IMR-90 (cell line): ENCODE results near the gene DNM2. TPM values are rescaled to one million over a fixed set of nuclear protein-coding genes. Genes with fewer than 3 reads are reported as not detected.

Experiments used
- ATAC-seq: fragments of 200-7000 bp; cut with Tn5 transposase; 2 replicates; pipeline ENCODE4 v1.9.1; 2020; ENCODE audit warnings: low read depth, mild to moderate bottlenecking, moderate library complexity
- BruUV-seq: library from RNA; stranded (reverse); fragments of 400-500 nt; replicated peaks from 2 replicates; lab custom pipeline; 2021; lab: Mats Ljungman, UMichigan
- CTCF ChIA-PET: fragments of 300-600 bp; formaldehyde crosslinking; extraction: SDS; loops from one replicate; lab custom pipeline; 2021; ENCODE audit warnings: antibody characterized with exemption; lab: Yijun Ruan, JAX
- POLR2A ChIA-PET: fragments of 300-600 bp; sonication (Branson Sonifier 250); formaldehyde crosslinking; loops from one replicate; lab custom pipeline; 2022; ENCODE audit warnings: antibody characterized with exemption; ENCODE audit not compliant: unreplicated experiment; lab: Charles Lee
- DNase-seq: peaks from one replicate; pipeline ENCODE4 v3.0.0; 2013
- H2AFZ ChIP-seq: replicated peaks from 2 replicates; pipeline ENCODE3; 2013; ENCODE audit warnings: low read length, mild to moderate bottlenecking; ENCODE audit not compliant: poor library complexity
- H2AK5ac ChIP-seq: 2 replicates; pipeline ENCODE4 v1.6.1; 2013; ENCODE audit warnings: low read depth, low read length, inconsistent platforms
- H2AK9ac ChIP-seq: replicated peaks from 2 replicates; pipeline ENCODE3; 2013; ENCODE audit warnings: mild to moderate bottlenecking, low read depth, low read length, moderate library complexity; ENCODE audit not compliant: poor library complexity
- H2BK120ac ChIP-seq: 2 replicates; pipeline ENCODE4 v1.6.1; 2013; ENCODE audit warnings: low read depth, low read length, inconsistent platforms
- H2BK15ac ChIP-seq: 3 replicates; pipeline ENCODE4 v1.6.1; 2013; ENCODE audit warnings: low read depth, low read length, inconsistent platforms
- H2BK20ac ChIP-seq: 2 replicates; pipeline ENCODE4 v1.6.1; 2013; ENCODE audit warnings: low read depth, mild to moderate bottlenecking, inconsistent platforms, low read length, moderate library complexity
- H2BK5ac ChIP-seq: 2 replicates; pipeline ENCODE4 v1.6.1; 2013; ENCODE audit warnings: mild to moderate bottlenecking, low read depth, low read length, inconsistent platforms; ENCODE audit not compliant: poor library complexity, severe bottlenecking
- H3K14ac ChIP-seq: replicated peaks from 2 replicates; pipeline ENCODE4 v1.6.1; 2013; ENCODE audit warnings: low read depth, low read length, inconsistent platforms
- H3K18ac ChIP-seq: 2 replicates; pipeline ENCODE4 v1.6.1; 2013; ENCODE audit warnings: low read depth, low read length, control low read depth
- H3K23ac ChIP-seq: 2 replicates; pipeline ENCODE4 v1.6.1; 2013; ENCODE audit warnings: low read depth, low read length, inconsistent platforms
- H3K27ac ChIP-seq: 2 replicates; pipeline ENCODE4 v1.5.1; 2013; ENCODE audit warnings: mild to moderate bottlenecking, control low read depth, low read length; ENCODE audit not compliant: insufficient read depth
- H3K27me3 ChIP-seq: 2 replicates; pipeline ENCODE4 v1.6.1; 2013; ENCODE audit warnings: low read length; ENCODE audit not compliant: control insufficient read depth, insufficient read depth
- H3K36me3 ChIP-seq: 2 replicates; pipeline ENCODE4 v1.6.1; 2013; ENCODE audit warnings: low read length, mixed read lengths; ENCODE audit not compliant: control insufficient read depth, insufficient read depth
- H3K4ac ChIP-seq: 2 replicates; pipeline ENCODE4 v1.6.1; 2013; ENCODE audit warnings: low read depth, low read length, inconsistent platforms
- H3K4me1 ChIP-seq: 2 replicates; pipeline ENCODE4 v1.6.1; 2013; ENCODE audit warnings: low read length, mixed read lengths; ENCODE audit not compliant: control insufficient read depth, insufficient read depth
- H3K4me2 ChIP-seq: 2 replicates; pipeline ENCODE4 v1.6.1; 2013; ENCODE audit warnings: low read depth, mild to moderate bottlenecking, control low read depth, low read length, moderate library complexity
- H3K4me3 ChIP-seq: 2 replicates; pipeline ENCODE4 v1.5.1; 2013; ENCODE audit warnings: low read depth, mild to moderate bottlenecking, control low read depth, low read length, moderate library complexity; ENCODE audit not compliant: insufficient read depth
- H3K56ac ChIP-seq: 2 replicates; pipeline ENCODE4 v1.6.1; 2013; ENCODE audit warnings: low read length, inconsistent platforms; ENCODE audit not compliant: insufficient read depth; ENCODE audit errors: extremely low read depth
- H3K79me1 ChIP-seq, 2 experiments: 2 replicates each; pipeline ENCODE4 v1.6.1; 2013; ENCODE audit warnings: low read length in 2 of 2, inconsistent platforms in 1 of 2, low read depth in 1 of 2
- H3K9ac ChIP-seq: 2 replicates; pipeline ENCODE4 v1.6.1; 2013; ENCODE audit warnings: low read depth, low read length, control low read depth
- H3K9me1 ChIP-seq: 2 replicates; pipeline ENCODE4 v1.6.1; 2013; ENCODE audit warnings: low read length, inconsistent platforms; ENCODE audit not compliant: insufficient read depth
- H3K9me3 ChIP-seq: 2 replicates; pipeline ENCODE4 v1.6.1; 2013; ENCODE audit warnings: low read length; ENCODE audit not compliant: control insufficient read depth, insufficient read depth
- H4K20me1 ChIP-seq: 2 replicates; pipeline ENCODE4 v1.6.1; 2013; ENCODE audit warnings: low read length, inconsistent platforms; ENCODE audit not compliant: insufficient read depth
- H4K5ac ChIP-seq: 2 replicates; pipeline ENCODE4 v1.6.1; 2013; ENCODE audit warnings: mild to moderate bottlenecking, low read depth, low read length, control low read depth
- H4K8ac ChIP-seq, 2 experiments: 2 replicates each; pipeline ENCODE4 v1.6.1; 2013; ENCODE audit warnings: low read depth in 2 of 2, low read length in 2 of 2, control low read depth in 1 of 2, inconsistent platforms in 1 of 2
- H4K91ac ChIP-seq: 2 replicates; pipeline ENCODE4 v1.6.1; 2013; ENCODE audit warnings: low read depth, low read length, inconsistent platforms; ENCODE audit not compliant: insufficient read depth
- BHLHE40 ChIP-seq: fragments of 150-350 bp; IDR thresholded peaks from 2 replicates; pipeline ENCODE4 v1.6.1; 2016; ENCODE audit warnings: mild to moderate bottlenecking, low read depth, low read length
- CEBPB ChIP-seq: IDR thresholded peaks from 2 replicates; pipeline ENCODE4 v1.6.1; 2012; ENCODE audit warnings: low read depth, low read length, improper control_type of control experiment
- CHD1 ChIP-seq: IDR thresholded peaks from 2 replicates; pipeline ENCODE4 v1.6.1; 2012; ENCODE audit warnings: low read depth, low read length, improper control_type of control experiment
- FOS ChIP-seq: fragments of 150-350 bp; IDR thresholded peaks from 2 replicates; pipeline ENCODE4 v1.6.1; 2016; ENCODE audit warnings: low read depth, low read length
- MAFK ChIP-seq: IDR thresholded peaks from 2 replicates; pipeline ENCODE4 v1.6.1; 2012; ENCODE audit warnings: low read depth, low read length, improper control_type of control experiment
- MAZ ChIP-seq: IDR thresholded peaks from 2 replicates; pipeline ENCODE4 v1.6.1; 2012; ENCODE audit warnings: low read depth, mild to moderate bottlenecking, low read length, improper control_type of control experiment, moderate library complexity, borderline replicate concordance
- MXI1 ChIP-seq: IDR thresholded peaks from 2 replicates; pipeline ENCODE4 v1.6.1; 2012; ENCODE audit warnings: low read depth, mild to moderate bottlenecking, low read length, moderate library complexity, borderline replicate concordance
- NFE2L2 ChIP-seq: fragments of 150-350 bp; IDR thresholded peaks from 2 replicates; pipeline ENCODE4 v1.6.1; 2016; ENCODE audit warnings: low read depth, mild to moderate bottlenecking, low read length
- POLR2A ChIP-seq: IDR thresholded peaks from 2 replicates; pipeline ENCODE4 v1.6.1; 2012; ENCODE audit warnings: mild to moderate bottlenecking, low read depth, low read length
- RAD21 ChIP-seq: IDR thresholded peaks from 2 replicates; pipeline ENCODE4 v1.6.1; 2012; ENCODE audit warnings: low read length, improper control_type of control experiment
- RCOR1 ChIP-seq: IDR thresholded peaks from 2 replicates; pipeline ENCODE4 v1.6.1; 2012; ENCODE audit warnings: mild to moderate bottlenecking, low read length, improper control_type of control experiment; ENCODE audit not compliant: insufficient replicate concordance
- RFX5 ChIP-seq: IDR thresholded peaks from 2 replicates; pipeline ENCODE4 v1.8.0; 2012; ENCODE audit warnings: low read depth, mild to moderate bottlenecking, low read length, moderate library complexity
- SMC3 ChIP-seq: fragments of 150-350 bp; IDR thresholded peaks from 2 replicates; pipeline ENCODE4 v1.6.1; 2016; ENCODE audit warnings: low read depth, mild to moderate bottlenecking, antibody characterized with exemption, low read length, moderate library complexity
- WGBS, 2 experiments: methylation state at CpG; one replicate each; pipeline versions ENCODE4 v1.1.5 to v1.1.7; 2013; ENCODE audit warnings: missing lambda C conversion rate in 2 of 2; ENCODE audit not compliant: insufficient read length in 1 of 2; ENCODE audit errors: extremely low coverage in 2 of 2; 5-methylcytosine and 5-hydroxymethylcytosine counted together
- dilution Hi-C: fragments of 300-500 bp; cut with HindIII; formaldehyde crosslinking; loops from one replicate; pipeline ENCODE4 v1.14.3; 2018; ENCODE audit warnings: low sequenced_read_pairs; ENCODE audit not compliant: unreplicated experiment
- in situ Hi-C: fragments of 300-500 bp; cut with MboI; formaldehyde crosslinking; loops from 3 replicates; pipeline ENCODE4 v1.14.3; 2019; ENCODE audit warnings: low sequenced_read_pairs, inconsistent platforms, mixed read lengths
- intact Hi-C: fragments of 100-400 bp; cut with micrococcal nuclease; formaldehyde crosslinking; loops from 2 replicates; pipeline ENCODE4 v1.10.0; 2022
- polyA plus RNA-seq, 3 experiments: library from polyadenylated mRNA; depleted of rRNA; stranded (reverse); fragments of >200 nt; gene quantifications; 2 replicates each; pipeline ENCODE4 v1.2.3, GENCODE V29; 2012; ENCODE audit warnings: low replicate concordance in 1 of 3
- total RNA-seq: library from RNA; depleted of rRNA; stranded (reverse); fragments of >200 nt; gene quantifications from 2 replicates; pipeline ENCODE4 v1.2.3, GENCODE V29; 2012
- TF ChIP-seq, protein P1 (sequence below): fragments of 150-350 bp; IDR thresholded peaks from 2 replicates; pipeline ENCODE4 v1.6.1; 2016; ENCODE audit warnings: low read depth, mild to moderate bottlenecking, low read length, moderate library complexity, borderline replicate concordance
- TF ChIP-seq, protein P2 (sequence below): fragments of 150-350 bp; IDR thresholded peaks from 2 replicates; pipeline ENCODE4 v1.6.1; 2017; ENCODE audit warnings: mild to moderate bottlenecking, antibody characterized with exemption, low read length, low read depth
- TF ChIP-seq, protein P3 (sequence below): conservative IDR thresholded peaks from 2 replicates; pipeline ENCODE4 v1.5.1; 2012; ENCODE audit warnings: mild to moderate bottlenecking, low read depth, low read length, improper control_type of control experiment

Gene DNM2
- total and polyA plus RNA-seq, 2 of the 4 experiments (the other 2 are of a cell fraction) = 55.6 to 74.2 TPM

DNA sequence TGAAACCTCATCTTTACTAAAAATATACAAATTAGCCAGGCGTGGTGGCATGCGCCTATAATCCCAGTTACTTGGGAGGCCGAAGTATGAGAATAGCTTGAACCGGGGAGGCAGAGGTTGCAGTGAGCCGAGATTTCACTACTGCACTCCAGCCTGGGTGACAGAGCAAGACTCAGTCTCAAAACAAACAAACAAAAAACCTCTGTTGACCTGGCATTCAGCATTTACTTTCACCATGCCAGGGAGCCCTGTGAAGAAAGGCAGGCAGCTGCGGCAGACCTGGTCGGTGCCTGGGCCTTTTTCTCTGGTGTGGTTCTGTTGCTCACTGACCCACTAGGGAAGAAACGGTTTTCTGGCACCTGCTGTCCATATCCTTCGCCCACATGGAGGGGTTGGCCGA, 49.8 kb downstream of the DNM2 start:
- no peak overlapping the region for H2AFZ ChIP-seq
- H3K23ac ChIP-seq = no peak overlapping the region
- intact Hi-C loops = no loop called here
- no peaks in the 10 kb centered on the region for H3K27me3 ChIP-seq
- no peak overlapping the region for H3K4me3 ChIP-seq
- H3K36me3 ChIP-seq = peaks cover 11% of the 10 kb centered on the region
- H3K18ac ChIP-seq = no peak overlapping the region
- H2BK15ac ChIP-seq = no peak overlapping the region
- no peak overlapping the region for H3K4me2 ChIP-seq
- CTCF ChIA-PET = no interaction called here
- dilution Hi-C loops = no loop called here
- H3K27ac ChIP-seq = no peak overlapping the region
- no TSS peak for BruUV-seq
- H4K91ac ChIP-seq = no peak overlapping the region
- peaks cover 16% of the 10 kb centered on the region for H3K4me1 ChIP-seq
- 96% methylated on average over 4 of the region's 10 CpGs; no CpG with 5 or more reads in 1 of the 2 experiments for WGBS, 2 experiments
- no peak overlapping the region for H2AK5ac ChIP-seq
- H3K4ac ChIP-seq = no peak overlapping the region
- DNase-seq = no peak
- TF ChIP-seq MAFK (no peak), CHD1 (no peak), RCOR1 (no peak), NFE2L2 (no peak), MXI1 (no peak), RFX5 (no peak), MAZ (no peak), CEBPB (no peak), RAD21 (no peak), BHLHE40 (no peak), FOS (no peak), POLR2A (no peak), SMC3 (no peak)
- TF ChIP-seq, protein P1, sequence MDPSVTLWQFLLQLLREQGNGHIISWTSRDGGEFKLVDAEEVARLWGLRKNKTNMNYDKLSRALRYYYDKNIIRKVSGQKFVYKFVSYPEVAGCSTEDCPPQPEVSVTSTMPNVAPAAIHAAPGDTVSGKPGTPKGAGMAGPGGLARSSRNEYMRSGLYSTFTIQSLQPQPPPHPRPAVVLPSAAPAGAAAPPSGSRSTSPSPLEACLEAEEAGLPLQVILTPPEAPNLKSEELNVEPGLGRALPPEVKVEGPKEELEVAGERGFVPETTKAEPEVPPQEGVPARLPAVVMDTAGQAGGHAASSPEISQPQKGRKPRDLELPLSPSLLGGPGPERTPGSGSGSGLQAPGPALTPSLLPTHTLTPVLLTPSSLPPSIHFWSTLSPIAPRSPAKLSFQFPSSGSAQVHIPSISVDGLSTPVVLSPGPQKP = no peak
- TF ChIP-seq, protein P2, sequence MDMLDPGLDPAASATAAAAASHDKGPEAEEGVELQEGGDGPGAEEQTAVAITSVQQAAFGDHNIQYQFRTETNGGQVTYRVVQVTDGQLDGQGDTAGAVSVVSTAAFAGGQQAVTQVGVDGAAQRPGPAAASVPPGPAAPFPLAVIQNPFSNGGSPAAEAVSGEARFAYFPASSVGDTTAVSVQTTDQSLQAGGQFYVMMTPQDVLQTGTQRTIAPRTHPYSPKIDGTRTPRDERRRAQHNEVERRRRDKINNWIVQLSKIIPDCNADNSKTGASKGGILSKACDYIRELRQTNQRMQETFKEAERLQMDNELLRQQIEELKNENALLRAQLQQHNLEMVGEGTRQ = no peak
- TF ChIP-seq, protein P3, sequence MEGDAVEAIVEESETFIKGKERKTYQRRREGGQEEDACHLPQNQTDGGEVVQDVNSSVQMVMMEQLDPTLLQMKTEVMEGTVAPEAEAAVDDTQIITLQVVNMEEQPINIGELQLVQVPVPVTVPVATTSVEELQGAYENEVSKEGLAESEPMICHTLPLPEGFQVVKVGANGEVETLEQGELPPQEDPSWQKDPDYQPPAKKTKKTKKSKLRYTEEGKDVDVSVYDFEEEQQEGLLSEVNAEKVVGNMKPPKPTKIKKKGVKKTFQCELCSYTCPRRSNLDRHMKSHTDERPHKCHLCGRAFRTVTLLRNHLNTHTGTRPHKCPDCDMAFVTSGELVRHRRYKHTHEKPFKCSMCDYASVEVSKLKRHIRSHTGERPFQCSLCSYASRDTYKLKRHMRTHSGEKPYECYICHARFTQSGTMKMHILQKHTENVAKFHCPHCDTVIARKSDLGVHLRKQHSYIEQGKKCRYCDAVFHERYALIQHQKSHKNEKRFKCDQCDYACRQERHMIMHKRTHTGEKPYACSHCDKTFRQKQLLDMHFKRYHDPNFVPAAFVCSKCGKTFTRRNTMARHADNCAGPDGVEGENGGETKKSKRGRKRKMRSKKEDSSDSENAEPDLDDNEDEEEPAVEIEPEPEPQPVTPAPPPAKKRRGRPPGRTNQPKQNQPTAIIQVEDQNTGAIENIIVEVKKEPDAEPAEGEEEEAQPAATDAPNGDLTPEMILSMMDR = no peak
- H4K20me1 ChIP-seq = peaks cover 62% of the 10 kb centered on the region
- H2BK5ac ChIP-seq = no peak overlapping the region
- H2AK9ac ChIP-seq = peak overlapping the region; percentile 24
- POLR2A ChIA-PET = no interaction called here
- no peak overlapping the region for H3K14ac ChIP-seq
- no peak overlapping the region for H3K9ac ChIP-seq
- ATAC-seq = no peak
- H2BK120ac ChIP-seq = no peak overlapping the region
- peaks cover 23 to 89% of the 10 kb centered on the region in 2 experiments for H3K79me1 ChIP-seq
- H4K8ac ChIP-seq = no peak overlapping the region
- H3K9me3 ChIP-seq = no peaks in the 10 kb centered on the region
- H3K9me1 ChIP-seq = peaks cover 26% of the 10 kb centered on the region
- in situ Hi-C loops = no loop called here
- no peak overlapping the region for H2BK20ac ChIP-seq
- no peak overlapping the region for H4K5ac ChIP-seq
- H3K56ac ChIP-seq = no peak overlapping the region
